ENCODE results near the gene PRR30.

- TF ChIP-seq GATA2 (IDR thresholded peaks at IDR 0.05; ENCODE audit: low read depth, low read length) (no peak), GATA3 (IDR thresholded peaks at IDR 0.05; ENCODE audit: low read depth, low read length) (no peak)
Measured at GRCh38 chr2:27091746-27092695, 47.2 kb downstream of the PRR30 start.
